Vagina (tissue), 2 donors: ENCODE results near the gene TUBA1A.

ENCODE experiments used
- CTCF ChIP-seq, 3 experiments: fragments of 450-650 bp in 2 of 3; fragments of 200-600 bp in 1 of 3; sonication (generic) in 1 of 3; IDR thresholded peaks; one replicate each; pipeline ENCODE4 v1.5.1; 2017 to 2019; ENCODE audit warnings: antibody characterized with exemption in 3 of 3, mild to moderate bottlenecking in 2 of 3, moderate library complexity in 2 of 3
- POLR2A ChIP-seq, 2 donors: fragments of 450-650 bp; IDR thresholded peaks; one replicate each; pipeline ENCODE4 v1.6.1; 2017; ENCODE audit warnings: antibody characterized with exemption in 2 of 2, mild to moderate bottlenecking in 2 of 2, moderate library complexity in 2 of 2

- TF ChIP-seq POLR2A (IDR thresholded peaks at IDR 0.05) (no peak), CTCF (IDR thresholded peaks at IDR 0.05) (no peak)
These were observed 17.5 kb upstream of the TUBA1A start for GRCh38 chr12:49206389-49206788.
